H1 (cell line): ENCODE data around the gene CDH6. TPM values are rescaled to one million over a fixed set of nuclear protein-coding genes. Genes with fewer than 3 reads are reported as not detected.

Source experiments
- CTCF ChIA-PET: fragments of 300-600 bp; sonication (Branson Sonifier 250); formaldehyde crosslinking; loops from one replicate; lab custom pipeline; 2021; ENCODE audit not compliant: partially characterized antibody; lab: Charles Lee
- POLR2A ChIA-PET: fragments of 300-600 bp; sonication (Branson Sonifier 250); formaldehyde crosslinking; loops from one replicate; lab custom pipeline; 2021; ENCODE audit warnings: inconsistent platforms; ENCODE audit not compliant: partially characterized antibody; lab: Charles Lee
- DNase-seq, 2 experiments: peaks; one replicate each; pipeline versions ENCODE4 v3.0.0 to v3.0.0-alpha.2; 2010 to 2022; ENCODE audit warnings: low spot score in 2 of 2, low read depth in 1 of 2, mixed read lengths in 1 of 2
- FAIRE-seq: peaks from 2 replicates; lab custom pipeline; 2011; peaks lifted over from hg19 to GRCh38; lab: Jason Lieb, UNC
- H2AFZ ChIP-seq: 2 replicates; pipeline ENCODE4 v1.8.1; 2012; ENCODE audit warnings: low read length, inconsistent platforms
- H2AK5ac ChIP-seq: 2 replicates; pipeline ENCODE4 v1.6.1; 2013; ENCODE audit warnings: low read depth, low read length
- H2BK120ac ChIP-seq: replicated peaks from 2 replicates; pipeline ENCODE3; 2013; ENCODE audit warnings: low read depth, low read length, inconsistent platforms
- H2BK12ac ChIP-seq: 2 replicates; pipeline ENCODE4 v1.6.1; 2013; ENCODE audit warnings: low read depth, low read length
- H2BK15ac ChIP-seq: 2 replicates; pipeline ENCODE4 v1.6.1; 2013; ENCODE audit warnings: low read length
- H2BK20ac ChIP-seq: 2 replicates; pipeline ENCODE4 v1.6.1; 2013; ENCODE audit warnings: low read length
- H2BK5ac ChIP-seq: 2 replicates; pipeline ENCODE4 v1.6.1; 2013; ENCODE audit warnings: low read depth, low read length
- H3K14ac ChIP-seq: 2 replicates; pipeline ENCODE4 v1.6.1; 2013; ENCODE audit warnings: inconsistent platforms; ENCODE audit not compliant: insufficient read length
- H3K18ac ChIP-seq: 2 replicates; pipeline ENCODE4 v1.6.1; 2013; ENCODE audit warnings: low read length; ENCODE audit errors: extremely low read depth
- H3K23ac ChIP-seq: 2 replicates; pipeline ENCODE4 v1.6.1; 2013; ENCODE audit warnings: inconsistent platforms; ENCODE audit not compliant: insufficient read length
- H3K23me2 ChIP-seq: 2 replicates; pipeline ENCODE4 v1.6.1; 2013; ENCODE audit warnings: low read depth, low read length
- H3K27ac ChIP-seq: 2 replicates; pipeline ENCODE4 v1.6.1; 2011; ENCODE audit warnings: low read depth, low read length, inconsistent platforms
- H3K27me3 ChIP-seq, 4 experiments: replicated peaks in 1 of 4; 1 replicate in 1 of 4; 2 replicates in 3 of 4; pipeline versions ENCODE4 v1.6.1 to v1.8.1; 2011 to 2013; ENCODE audit warnings: low read length in 3 of 4, mild to moderate bottlenecking in 3 of 4, inconsistent platforms in 2 of 4, mixed read lengths in 2 of 4, moderate library complexity in 1 of 4; ENCODE audit not compliant: control insufficient read depth in 3 of 4, insufficient read depth in 3 of 4; ENCODE audit errors: extremely low read depth in 1 of 4
- H3K36me3 ChIP-seq, 4 experiments: 2 replicates each; pipeline versions ENCODE4 v1.6.1 to v1.8.1; 2011 to 2013; ENCODE audit warnings: mild to moderate bottlenecking in 4 of 4, low read length in 3 of 4, moderate library complexity in 2 of 4, control low read depth in 1 of 4, inconsistent platforms in 1 of 4; ENCODE audit not compliant: insufficient read depth in 4 of 4, control insufficient read depth in 2 of 4
- H3K4ac ChIP-seq: replicated peaks from 2 replicates; pipeline ENCODE3; 2013; ENCODE audit warnings: low read length, low read depth, mixed read lengths, inconsistent platforms; ENCODE audit not compliant: insufficient read length
- H3K4me1 ChIP-seq, 4 experiments: replicated peaks in 1 of 4; 1 replicate in 1 of 4; 2 replicates in 3 of 4; pipeline versions ENCODE4 v1.6.1 to v1.8.1; 2011 to 2013; ENCODE audit warnings: low read length in 3 of 4, inconsistent platforms in 2 of 4, mixed read lengths in 1 of 4; ENCODE audit not compliant: insufficient read depth in 4 of 4, control insufficient read depth in 3 of 4
- H3K4me2 ChIP-seq, 2 experiments: 2 replicates each; pipeline versions ENCODE4 v1.6.1 to v1.8.1; 2011 to 2013; ENCODE audit warnings: low read depth in 2 of 2, low read length in 2 of 2, control low read depth in 1 of 2, inconsistent platforms in 1 of 2, mild to moderate bottlenecking in 1 of 2; ENCODE audit not compliant: insufficient read depth in 1 of 2
- H3K4me3 ChIP-seq, 4 experiments: fragments of 200-600, 300-600 bp in 1 of 4; sonication (generic), shearing (Covaris generic), sonication (Bioruptor Twin) in 1 of 4; 2 replicates each; pipeline versions ENCODE4 v1.5.1 to v1.8.1; 2011 to 2016; ENCODE audit warnings: low read length in 4 of 4, low read depth in 3 of 4, control low read depth in 2 of 4, inconsistent platforms in 2 of 4, mild to moderate bottlenecking in 2 of 4, mixed read lengths in 1 of 4, moderate library complexity in 1 of 4; ENCODE audit not compliant: insufficient read depth in 2 of 4; ENCODE audit errors: extremely low read depth in 1 of 4
- H3K56ac ChIP-seq: replicated peaks from 2 replicates; pipeline ENCODE3; 2013; ENCODE audit warnings: low read depth, mild to moderate bottlenecking, mixed read lengths, low read length, inconsistent platforms; ENCODE audit not compliant: insufficient read length
- H3K79me1 ChIP-seq: 2 replicates; pipeline ENCODE4 v1.6.1; 2013; ENCODE audit warnings: low read depth, low read length, control low read depth
- H3K79me2 ChIP-seq, 2 experiments: 2 replicates each; pipeline versions ENCODE4 v1.6.1 to v1.8.1; 2012 to 2013; ENCODE audit warnings: low read length in 2 of 2, mild to moderate bottlenecking in 2 of 2, inconsistent platforms in 1 of 2; ENCODE audit not compliant: insufficient read depth in 2 of 2, control insufficient read depth in 1 of 2
- H3K9ac ChIP-seq, 4 experiments: replicated peaks in 1 of 4; 1 replicate in 1 of 4; 2 replicates in 3 of 4; pipeline versions ENCODE4 v1.6.1 to v1.8.1; 2011 to 2013; ENCODE audit warnings: low read depth in 3 of 4, low read length in 3 of 4, control low read depth in 2 of 4, mild to moderate bottlenecking in 2 of 4, moderate library complexity in 2 of 4, inconsistent platforms in 1 of 4; ENCODE audit errors: extremely low read depth in 1 of 4
- H3K9me3 ChIP-seq, 2 experiments: 2 replicates each; pipeline versions ENCODE4 v1.6.1 to v1.8.1; 2012 to 2013; ENCODE audit warnings: mild to moderate bottlenecking in 2 of 2, moderate library complexity in 2 of 2, control low read depth in 1 of 2, inconsistent platforms in 1 of 2, low read depth in 1 of 2, low read length in 1 of 2, mixed read lengths in 1 of 2; ENCODE audit not compliant: insufficient read depth in 2 of 2
- H4K20me1 ChIP-seq, 2 experiments: replicated peaks in 1 of 2; 2 replicates each; pipeline versions ENCODE3 to v1.8.1; 2011 to 2013; ENCODE audit warnings: inconsistent platforms in 2 of 2, low read length in 2 of 2, mild to moderate bottlenecking in 1 of 2; ENCODE audit not compliant: insufficient read depth in 2 of 2, control insufficient read depth in 1 of 2
- H4K5ac ChIP-seq: 2 replicates; pipeline ENCODE4 v1.6.1; 2013; ENCODE audit warnings: low read length, low read depth, mixed read lengths, inconsistent platforms; ENCODE audit not compliant: insufficient read length
- H4K8ac ChIP-seq: 2 replicates; pipeline ENCODE4 v1.8.0; 2013; ENCODE audit warnings: mild to moderate bottlenecking, moderate library complexity, low read length, inconsistent platforms; ENCODE audit not compliant: insufficient read depth; ENCODE audit errors: extremely low read depth
- H4K91ac ChIP-seq: replicated peaks from 2 replicates; pipeline ENCODE3; 2013; ENCODE audit warnings: low read length, mixed read lengths, inconsistent platforms; ENCODE audit not compliant: insufficient read length
- BRCA1 ChIP-seq: IDR thresholded peaks from 2 replicates; pipeline ENCODE4 v1.6.1; 2012; ENCODE audit warnings: low read depth, low read length, improper control_type of control experiment
- CHD2 ChIP-seq: IDR thresholded peaks from 2 replicates; pipeline ENCODE4 v1.6.1; 2012; ENCODE audit warnings: low read length, improper control_type of control experiment
- CREB1 ChIP-seq: IDR thresholded peaks from 2 replicates; pipeline ENCODE4 v1.6.1; 2012; ENCODE audit warnings: inconsistent platforms
- CTBP2 ChIP-seq: IDR thresholded peaks from 2 replicates; pipeline ENCODE4 v1.7.0; 2011; ENCODE audit warnings: borderline replicate concordance, mild to moderate bottlenecking, moderate library complexity, mixed read lengths, low read length; ENCODE audit not compliant: insufficient read depth, insufficient read length
- EGR1 ChIP-seq: IDR thresholded peaks from 2 replicates; pipeline ENCODE4 v1.6.1; 2011; ENCODE audit warnings: low read depth, low read length, borderline replicate concordance
- JUN ChIP-seq: IDR thresholded peaks from 2 replicates; pipeline ENCODE4 v1.6.1; 2011; ENCODE audit warnings: low read depth, mild to moderate bottlenecking, improper control_type of control experiment, low read length
- POLR2A ChIP-seq, 2 experiments: IDR thresholded peaks; 1 replicate in 1 of 2; 2 replicates in 1 of 2; pipeline ENCODE4 v1.6.1; 2011; ENCODE audit warnings: low read depth in 2 of 2, low read length in 2 of 2, mild to moderate bottlenecking in 2 of 2; ENCODE audit errors: control extremely low read depth in 1 of 2
- RFX5 ChIP-seq: IDR thresholded peaks from 2 replicates; pipeline ENCODE4 v1.6.1; 2011; ENCODE audit warnings: low read depth, low read length, improper control_type of control experiment, borderline replicate concordance
- SAP30 ChIP-seq: fragments of 300-600 bp; sonication (generic); IDR thresholded peaks from 2 replicates; pipeline ENCODE4 v1.7.1; 2012; ENCODE audit warnings: low read length, moderate library complexity, mild to moderate bottlenecking, inconsistent platforms; ENCODE audit not compliant: insufficient read depth, insufficient replicate concordance
- SP1 ChIP-seq: IDR thresholded peaks from 2 replicates; pipeline ENCODE4 v1.6.1; 2011; ENCODE audit warnings: low read depth, low read length
- SP4 ChIP-seq: IDR thresholded peaks from 2 replicates; pipeline ENCODE4 v1.6.1; 2012; ENCODE audit warnings: low read length, inconsistent platforms
- TAF7 ChIP-seq: optimal IDR thresholded peaks from 2 replicates; pipeline ENCODE3; 2011; ENCODE audit warnings: low read depth, mild to moderate bottlenecking, inconsistent platforms, low read length, moderate library complexity, borderline replicate concordance
- WGBS, 2 experiments: shearing (Covaris generic) in 1 of 2; methylation state at CpG; one replicate each; pipeline versions ENCODE4 v1.1.6 to v1.1.7; 2013 to 2015; ENCODE audit warnings: low lambda C conversion rate in 2 of 2, mixed read lengths in 2 of 2, inconsistent platforms in 1 of 2, low coverage in 1 of 2, missing lambda C conversion rate in 1 of 2; ENCODE audit not compliant: insufficient replicate concordance in 2 of 2, insufficient coverage in 1 of 2, insufficient read length in 1 of 2; ENCODE audit errors: extremely low coverage in 1 of 2, missing lambda C conversion rate in 1 of 2; 5-methylcytosine and 5-hydroxymethylcytosine counted together
- polyA plus RNA-seq, 7 experiments: library from polyadenylated mRNA; depleted of rRNA in 3 of 7; stranded (reverse) in 5 of 7; unstranded in 2 of 7; fragments of >200 nt in 5 of 7; fragments of 200-250 nt in 2 of 7; gene quantifications; 1 replicate in 5 of 7; 2 replicates in 1 of 7; 4 replicates in 1 of 7; pipeline versions ENCODE4 v1.2.1 to v1.2.3, GENCODE V29; 2011 to 2013; ENCODE audit warnings: missing spikeins in 2 of 7, mixed read lengths in 2 of 7
- total RNA-seq: library from RNA; stranded (reverse); fragmentation: NEBNext Ultra II Directional; extraction: Animal tissue kit (Norgen Biotek cat#: 25700); gene quantifications from 2 replicates; pipeline ENCODE4 v1.2.1, GENCODE V29; 2021
- TF ChIP-seq, protein P1 (sequence below): IDR thresholded peaks from 2 replicates; pipeline ENCODE4 v1.6.1; 2011; ENCODE audit warnings: low read length, improper control_type of control experiment

CDH6 gene
- total and polyA plus RNA-seq, 2 of the 8 experiments (the other 6 are each of a cell fraction or from before 2014, with no cell fraction given), result 1.4 to 1.9 TPM

DNA sequence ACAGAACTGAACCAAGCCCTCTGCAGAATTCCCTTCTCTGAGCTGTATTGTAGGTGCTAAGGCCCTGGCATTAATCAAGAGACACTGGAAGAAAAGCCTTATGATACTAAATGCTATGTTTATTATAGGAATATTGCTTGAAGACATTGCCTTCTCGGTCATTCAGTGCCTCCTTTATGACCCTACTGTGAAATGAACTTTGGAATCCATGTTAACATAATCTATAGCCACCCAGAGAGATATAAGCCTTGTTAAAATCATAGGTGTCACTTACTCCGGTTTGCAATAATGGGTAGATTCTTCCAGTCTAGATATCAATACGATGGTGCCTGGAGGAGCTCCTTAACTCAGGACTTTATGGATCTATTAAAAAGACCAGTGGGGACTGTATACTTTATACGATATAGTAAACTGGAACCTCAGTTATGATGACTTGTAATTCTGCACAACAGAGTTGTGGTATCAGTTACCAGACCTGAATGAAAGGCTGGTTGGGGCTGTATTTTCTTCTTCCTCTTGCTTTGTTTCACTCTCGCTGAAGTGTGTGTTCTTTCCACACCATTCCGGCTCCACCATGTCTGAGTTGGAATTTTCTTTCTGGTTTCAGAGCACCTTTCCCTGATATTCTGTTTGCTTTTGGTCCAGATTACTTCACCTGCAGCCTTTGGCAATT is 183.9 kb downstream of the CDH6 start:
- H2BK5ac ChIP-seq, result no peak overlapping the region
- no peak overlapping the region for H3K4me3 ChIP-seq
- no peaks in the 10 kb centered on the region for H3K36me3 ChIP-seq
- H3K9ac ChIP-seq, result no peak overlapping the region
- no peak overlapping the region for H3K27ac ChIP-seq
- no peak overlapping the region for H3K23ac ChIP-seq
- H2BK12ac ChIP-seq, result 0 out of 2 replicates have a peak overlapping the region, but pooled peaks have one; percentile 27
- no peaks in the 10 kb centered on the region for H3K79me1 ChIP-seq
- peaks cover 2 to 8% (median 4%) of the 10 kb centered on the region in 4 experiments; a peak in 4 of 7 replicates for H3K4me1 ChIP-seq
- H3K4me2 ChIP-seq, result no peak overlapping the region
- no peak for DNase-seq
- no peaks in the 10 kb centered on the region for H3K79me2 ChIP-seq
- H4K5ac ChIP-seq, result no peak overlapping the region
- H3K23me2 ChIP-seq, result no peaks in the 10 kb centered on the region
- no peak overlapping the region for H2AFZ ChIP-seq
- 0 out of 2 replicates have a peak overlapping the region, but pooled peaks have one; percentile 27 for H2BK20ac ChIP-seq
- H3K9me3 ChIP-seq, result no peaks in the 10 kb centered on the region
- H3K4ac ChIP-seq, result no peak overlapping the region
- ChIA-PET CTCF (interaction anchor here (0.6 kb wide), 1 partner anchor 26 kb away, joined by 3 read pairs; no protein-coding TSS in a partner anchor), POLR2A (no interaction called here)
- no peaks in the 10 kb centered on the region for H3K27me3 ChIP-seq
- no peak overlapping the region for H4K91ac ChIP-seq
- FAIRE-seq, result no peak
- H4K20me1 ChIP-seq, result no peaks in the 10 kb centered on the region
- WGBS, 2 experiments, result 95% methylated on average over 6 of the region's 6 CpGs; no CpG with 5 or more reads in 1 of the 2 experiments
- no peak overlapping the region for H2BK120ac ChIP-seq
- no peak overlapping the region for H3K18ac ChIP-seq
- no peak overlapping the region for H3K14ac ChIP-seq
- H4K8ac ChIP-seq, result no peak overlapping the region
- no peak overlapping the region for H2BK15ac ChIP-seq
- no peak overlapping the region for H2AK5ac ChIP-seq
- H3K56ac ChIP-seq, result no peak overlapping the region
- TF ChIP-seq JUN, result no peak
- TF ChIP-seq BRCA1, result no peak
- TF ChIP-seq SAP30, result no peak
- no peak for TF ChIP-seq CREB1
- TF ChIP-seq POLR2A (IDR thresholded peaks at IDR 0.05; ENCODE audit: control extremely low read depth in 1 of 2, low read depth in 2 of 2, low read length in 2 of 2), result no peak
- no peak for TF ChIP-seq CHD2
- TF ChIP-seq RFX5, result no peak
- TF ChIP-seq CTBP2, result no peak
- no peak for TF ChIP-seq EGR1
- TF ChIP-seq TAF7, result no peak
- TF ChIP-seq, protein P1, sequence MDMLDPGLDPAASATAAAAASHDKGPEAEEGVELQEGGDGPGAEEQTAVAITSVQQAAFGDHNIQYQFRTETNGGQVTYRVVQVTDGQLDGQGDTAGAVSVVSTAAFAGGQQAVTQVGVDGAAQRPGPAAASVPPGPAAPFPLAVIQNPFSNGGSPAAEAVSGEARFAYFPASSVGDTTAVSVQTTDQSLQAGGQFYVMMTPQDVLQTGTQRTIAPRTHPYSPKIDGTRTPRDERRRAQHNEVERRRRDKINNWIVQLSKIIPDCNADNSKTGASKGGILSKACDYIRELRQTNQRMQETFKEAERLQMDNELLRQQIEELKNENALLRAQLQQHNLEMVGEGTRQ, result no peak
- TF ChIP-seq SP4, result no peak
- no peak for TF ChIP-seq SP1
